NT2/D1 (cell line): ENCODE measurements around the gene UMAD1.

Source experiments
- SUZ12 ChIP-seq: IDR thresholded peaks from 2 replicates; pipeline ENCODE4 v1.6.1; 2011; ENCODE audit not compliant: insufficient read length, insufficient read depth; ENCODE audit errors: extremely low read depth
- YY1 ChIP-seq: IDR thresholded peaks from 2 replicates; pipeline ENCODE4 v1.6.1; 2011; ENCODE audit not compliant: insufficient read length, insufficient read depth
- ZNF274 ChIP-seq: IDR thresholded peaks from 2 replicates; pipeline ENCODE4 v1.6.1; 2011; ENCODE audit warnings: mild to moderate bottlenecking, low read depth, low read length

DNA sequence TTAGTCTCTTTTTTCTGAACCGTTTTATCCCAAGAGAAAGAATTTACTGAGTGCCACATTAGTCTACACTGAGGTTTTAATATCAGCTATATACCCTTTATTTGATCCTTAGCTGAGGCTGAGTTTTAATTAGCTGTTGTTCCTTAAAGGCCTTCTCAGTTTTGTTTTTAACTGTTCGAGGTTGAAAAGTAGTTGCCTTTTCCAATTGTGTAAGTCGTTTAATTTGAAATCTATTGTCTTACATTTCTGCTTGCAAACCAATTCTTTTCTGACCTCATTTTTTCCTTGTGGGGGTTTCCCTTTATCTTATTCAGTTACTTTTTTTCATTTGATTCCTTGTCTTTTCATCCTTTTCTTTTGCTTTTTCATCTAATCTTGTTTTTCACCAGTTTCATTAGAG is 30.8 kb downstream of the UMAD1 start:
- TF ChIP-seq YY1 (no peak), ZNF274 (no peak), SUZ12 (no peak)
